Stimulated activated CD8-positive, alpha-beta memory T cell treated with anti-CD3 and anti-CD28 coated beads, Interleukin-7, amount 100 ng/mL, for 24 hours (primary cell): ENCODE data around the gene FBXO5.

Experiments
- DNase-seq: peaks from one replicate; pipeline ENCODE4 v3.0.0-alpha.2; 2020; ENCODE audit warnings: low read depth

The FBXO5 gene

DNA sequence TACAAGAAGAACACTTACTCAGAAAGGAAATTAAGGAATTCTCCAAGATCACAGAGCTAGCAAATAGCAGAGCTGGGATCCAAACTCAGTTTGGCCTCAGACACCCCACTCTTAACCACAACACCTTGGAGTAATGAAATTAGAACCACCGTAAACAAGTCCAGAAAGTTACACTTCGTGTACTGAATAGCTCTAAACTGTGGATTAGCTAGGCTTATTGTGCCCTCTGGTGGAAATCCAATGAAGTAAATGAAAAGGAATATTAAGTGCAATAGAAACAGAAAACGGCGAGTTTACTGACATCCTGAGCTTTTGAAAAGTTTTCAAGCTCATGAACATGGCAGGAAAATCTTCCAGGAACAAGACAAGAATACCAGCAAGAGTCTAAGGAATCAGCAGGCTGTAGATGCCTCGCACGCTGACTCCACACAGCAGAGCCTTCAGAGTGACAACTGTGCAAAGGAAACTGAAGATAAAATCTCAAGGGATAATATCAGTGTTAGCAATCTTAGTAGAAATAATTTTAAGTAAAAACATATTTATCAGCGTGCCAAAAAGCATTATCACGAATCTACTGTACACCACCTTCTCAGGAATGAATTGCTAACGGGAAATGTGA, 34.6 kb downstream of the FBXO5 start:
- DNase-seq, result no peak

DNA sequence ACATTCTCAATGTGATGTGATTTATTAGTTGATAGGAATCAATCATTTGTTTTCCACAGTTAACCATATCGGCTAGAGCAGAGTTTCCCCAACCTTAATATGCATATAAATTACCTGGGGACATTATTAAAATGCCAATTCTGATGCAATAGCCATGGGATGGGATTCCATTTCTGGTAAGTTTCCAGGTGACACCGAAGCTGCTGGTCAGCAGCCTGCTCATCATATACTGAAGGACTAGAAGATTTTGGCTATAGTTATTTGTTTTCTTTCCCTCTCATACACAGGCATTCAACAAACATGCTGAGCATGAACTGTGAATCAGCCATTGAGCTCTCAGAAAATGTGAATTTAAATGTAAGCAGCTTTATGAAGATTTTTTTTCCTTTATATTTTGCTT, 35.8 kb downstream of the FBXO5 start:
- no peak for DNase-seq

DNA sequence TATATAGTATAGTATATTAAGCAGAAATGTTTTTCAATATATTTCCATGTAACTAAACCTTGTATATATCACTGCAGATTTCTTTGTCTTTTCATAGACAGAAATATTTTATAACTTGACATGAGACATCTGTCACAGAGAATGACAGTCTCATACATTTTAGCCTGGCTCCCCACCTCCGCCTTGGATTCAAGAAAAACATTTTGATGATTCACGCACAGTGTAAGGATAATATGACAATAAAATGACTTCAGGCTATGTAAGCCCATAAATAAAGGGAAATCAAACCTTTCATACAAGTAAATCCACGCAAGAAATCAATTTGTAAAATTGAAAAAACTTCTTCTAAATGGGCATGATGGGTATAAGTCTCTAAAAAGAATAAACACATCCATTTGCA, 36.4 kb downstream of the FBXO5 start:
- no peak for DNase-seq

DNA sequence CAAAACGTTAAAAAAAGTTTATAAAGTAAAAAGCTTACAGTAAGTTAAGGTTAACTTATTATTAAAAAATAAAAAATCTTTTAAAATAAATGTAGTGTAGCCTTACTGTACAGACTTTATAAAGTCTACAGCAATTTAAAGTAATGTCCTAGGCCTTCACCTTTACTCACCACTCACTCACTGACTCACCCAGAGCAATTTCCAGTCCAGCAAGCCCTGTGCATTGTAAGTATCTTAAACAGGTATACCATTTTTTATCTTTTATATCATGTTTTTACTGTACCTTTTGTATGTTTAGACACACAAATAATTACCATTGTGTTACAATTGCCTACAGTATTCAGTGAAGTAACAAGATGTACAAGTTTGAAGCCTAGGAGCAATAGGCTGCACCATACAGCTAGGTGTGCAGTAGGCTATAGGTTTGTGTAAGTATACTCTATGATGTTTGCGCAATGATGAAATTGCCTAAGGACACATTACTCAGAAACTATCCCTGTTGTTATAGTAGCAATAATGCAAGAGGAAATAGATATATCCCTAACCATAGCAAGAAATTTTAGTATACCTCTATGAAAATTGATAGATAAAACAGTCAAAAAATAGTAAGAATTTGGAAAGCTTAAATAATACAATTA, 39.5 kb downstream of the FBXO5 start:
- no peak for DNase-seq

DNA sequence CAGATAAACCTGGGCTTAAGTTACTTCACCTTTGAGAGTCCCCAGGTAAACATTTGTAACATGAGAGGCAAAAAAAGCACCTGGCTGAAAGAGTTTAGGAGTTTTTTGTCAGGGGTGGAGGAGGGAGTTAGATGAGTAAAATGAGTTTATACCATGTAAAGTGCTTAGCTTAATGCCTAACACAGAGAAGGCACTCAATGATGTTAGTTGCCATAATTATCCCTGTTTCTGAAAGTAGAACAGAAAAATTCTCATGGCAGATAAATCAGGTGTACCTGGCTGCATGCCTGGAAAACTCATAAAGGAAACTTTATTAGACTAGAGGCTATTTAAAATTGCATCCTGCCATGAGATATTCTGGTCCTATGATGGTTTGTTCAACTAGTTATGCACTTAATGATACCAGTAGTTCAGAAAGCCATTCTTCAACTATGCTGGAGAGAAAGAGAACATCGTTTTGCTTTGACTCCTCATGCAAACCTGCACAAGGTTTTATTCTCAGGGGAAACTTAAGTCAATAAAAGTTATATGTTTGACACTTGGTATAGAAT, 40.4 kb downstream of the FBXO5 start:
- no peak for DNase-seq

DNA sequence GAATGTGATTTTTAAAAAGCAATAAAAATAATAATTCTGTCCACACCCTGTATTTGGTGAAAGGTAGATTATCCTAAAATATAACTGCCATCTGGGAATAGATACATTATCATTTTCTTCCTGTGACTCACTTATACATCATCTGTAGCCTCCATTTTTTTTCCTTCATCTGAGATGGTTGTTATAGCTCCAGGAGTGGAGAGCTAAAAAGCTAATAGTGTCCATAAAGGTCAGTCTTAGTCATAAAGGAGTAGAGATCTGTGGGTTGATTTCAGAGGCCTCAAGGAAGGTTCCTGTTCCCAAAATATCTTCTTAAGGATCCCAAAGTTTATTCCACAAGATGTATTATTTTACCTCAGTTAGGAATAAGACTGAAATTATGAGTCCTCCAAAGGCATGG, 41.1 kb downstream of the FBXO5 start:
- no peak for DNase-seq

DNA sequence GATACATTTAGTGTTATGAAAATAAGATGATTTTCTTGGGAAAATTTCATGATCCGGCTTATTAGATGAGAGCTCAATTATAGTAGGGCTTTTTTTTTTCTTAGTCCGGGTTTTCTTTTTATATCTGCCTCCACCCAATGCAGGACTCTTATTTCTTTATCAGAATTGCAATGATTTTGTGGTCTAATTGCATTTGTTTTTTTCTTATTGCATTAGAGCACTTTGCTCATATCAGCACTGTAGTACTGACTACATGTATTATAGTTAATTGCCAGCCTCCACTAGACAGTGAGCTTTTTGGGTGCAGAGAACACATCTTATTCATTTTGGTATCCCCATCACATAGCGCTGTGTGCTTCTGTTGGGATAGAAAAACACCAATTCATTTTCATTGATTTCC, 50.0 kb downstream of the FBXO5 start:
- no peak for DNase-seq

DNA sequence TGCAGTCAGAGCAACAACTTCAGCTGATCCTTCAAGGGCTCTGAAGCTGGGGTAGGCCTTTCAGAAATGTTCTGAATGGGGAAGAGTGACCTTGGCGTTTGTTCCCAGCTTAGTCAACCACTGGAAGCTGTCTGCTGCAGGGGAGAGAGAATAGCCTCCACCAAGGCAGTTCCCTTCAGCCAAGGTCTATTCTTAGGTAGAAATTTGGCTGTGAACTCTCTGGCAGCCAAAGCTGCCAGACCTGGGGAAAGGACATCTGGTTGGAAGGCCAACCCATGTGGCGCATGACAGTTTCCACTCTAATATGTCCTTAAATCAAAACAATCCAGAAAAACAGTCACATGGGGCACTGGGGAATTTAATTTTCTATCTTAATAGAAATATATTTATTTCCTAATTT, 60.1 kb downstream of the FBXO5 start:
- DNase-seq, result no peak
